Epithelial cell of esophagus (primary cell): Measurements from ENCODE around the gene CDK14.
A peak's percentile ranks its signal among the peaks of the same experiment; 100 is the strongest.

Experiments used
- DNase-seq: peaks from one replicate; pipeline ENCODE4 v3.0.0; 2010; ENCODE audit warnings: low read depth
- H3K4me3 ChIP-seq: 2 replicates; pipeline ENCODE4 v1.5.1; 2011; ENCODE audit warnings: mild to moderate bottlenecking, low read length, control low read depth
- CTCF ChIP-seq: IDR thresholded peaks from 2 replicates; pipeline ENCODE4 v1.5.1; 2011; ENCODE audit warnings: low read depth, mild to moderate bottlenecking, low read length, control low read depth, inconsistent platforms; ENCODE audit not compliant: insufficient read depth; ENCODE audit errors: missing control alignments

The CDK14 gene

GRCh38 chr7:90889644-90890043 is 293.5 kb downstream of the CDK14 start:
- TF ChIP-seq CTCF = no peak
- H3K4me3 ChIP-seq = no peak overlapping the region
- no peak for DNase-seq

- TF ChIP-seq CTCF = no peak
- no peak for DNase-seq
- H3K4me3 ChIP-seq = no peak overlapping the region
These were observed 295.4 kb downstream of the CDK14 start for GRCh38 chr7:90891529-90891928.

- peak; percentile 18 for DNase-seq
- no peak overlapping the region for H3K4me3 ChIP-seq
- no peak for TF ChIP-seq CTCF
These were observed 296.1 kb downstream of the CDK14 start for GRCh38 chr7:90892213-90892612.

GRCh38 chr7:90894122-90894521 is 298.0 kb downstream of the CDK14 start:
- H3K4me3 ChIP-seq = no peak overlapping the region
- DNase-seq = no peak
- no peak for TF ChIP-seq CTCF

- no peak for TF ChIP-seq CTCF
- DNase-seq = peak; percentile 18
- H3K4me3 ChIP-seq = no peak overlapping the region
These were observed 300.3 kb downstream of the CDK14 start for GRCh38 chr7:90896458-90896857.

- no peak for TF ChIP-seq CTCF
- DNase-seq = no peak
These were observed 301.9 kb downstream of the CDK14 start for GRCh38 chr7:90897961-90898469.

GRCh38 chr7:90900628-90901356 is 304.7 kb downstream of the CDK14 start:
- no peak overlapping the region for H3K4me3 ChIP-seq
- DNase-seq = no peak
- TF ChIP-seq CTCF = no peak

More at GRCh38 chr7:90897961-90898469, 301.9 kb downstream of the CDK14 start:
- H3K4me3 ChIP-seq = no peak overlapping the region
